ENCODE measurements around the gene MSGN1.

DNA sequence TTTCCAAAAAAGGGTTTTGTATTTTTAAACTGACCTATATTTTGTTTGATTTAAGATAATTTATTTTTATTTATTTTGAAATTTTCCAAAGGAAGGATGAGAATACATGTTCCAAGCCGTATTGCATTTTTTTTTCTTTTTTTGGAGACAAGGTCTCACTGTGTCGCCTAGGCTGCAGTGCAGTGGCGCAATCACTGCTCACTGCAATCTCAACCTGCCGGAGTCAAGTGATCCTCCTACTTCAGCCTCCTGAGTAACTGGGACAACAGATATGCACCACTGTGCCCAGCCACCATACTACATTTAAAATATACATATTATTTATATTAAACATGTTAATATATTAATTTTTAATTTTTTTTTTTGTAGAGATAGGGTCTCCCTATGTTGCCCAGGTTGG lies 47.4 kb upstream of the MSGN1 start:
- TF ChIP-seq, protein P1, sequence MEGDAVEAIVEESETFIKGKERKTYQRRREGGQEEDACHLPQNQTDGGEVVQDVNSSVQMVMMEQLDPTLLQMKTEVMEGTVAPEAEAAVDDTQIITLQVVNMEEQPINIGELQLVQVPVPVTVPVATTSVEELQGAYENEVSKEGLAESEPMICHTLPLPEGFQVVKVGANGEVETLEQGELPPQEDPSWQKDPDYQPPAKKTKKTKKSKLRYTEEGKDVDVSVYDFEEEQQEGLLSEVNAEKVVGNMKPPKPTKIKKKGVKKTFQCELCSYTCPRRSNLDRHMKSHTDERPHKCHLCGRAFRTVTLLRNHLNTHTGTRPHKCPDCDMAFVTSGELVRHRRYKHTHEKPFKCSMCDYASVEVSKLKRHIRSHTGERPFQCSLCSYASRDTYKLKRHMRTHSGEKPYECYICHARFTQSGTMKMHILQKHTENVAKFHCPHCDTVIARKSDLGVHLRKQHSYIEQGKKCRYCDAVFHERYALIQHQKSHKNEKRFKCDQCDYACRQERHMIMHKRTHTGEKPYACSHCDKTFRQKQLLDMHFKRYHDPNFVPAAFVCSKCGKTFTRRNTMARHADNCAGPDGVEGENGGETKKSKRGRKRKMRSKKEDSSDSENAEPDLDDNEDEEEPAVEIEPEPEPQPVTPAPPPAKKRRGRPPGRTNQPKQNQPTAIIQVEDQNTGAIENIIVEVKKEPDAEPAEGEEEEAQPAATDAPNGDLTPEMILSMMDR (conservative IDR thresholded peaks at IDR 0.05; ENCODE audit: low read length), result no peak
- TF ChIP-seq EZH2phosphoT487 (IDR thresholded peaks at IDR 0.05; ENCODE audit: borderline replicate concordance), result no peak
